HG02852 (cell line): Measurements from ENCODE around the gene PRIM2.
"Not testable (repeated sequence)": the region's sequence is repeated elsewhere in the genome, so short reads cannot be mapped to it uniquely, and the experiment has no call there.

Source experiments
- ATAC-seq: cut with Tn5 transposase; IDR thresholded peaks from one replicate; pipeline ENCODE4 v1.9.1; 2021; ENCODE audit warnings: mild to moderate bottlenecking, moderate library complexity; ENCODE audit not compliant: unreplicated experiment

PRIM2 gene

DNA sequence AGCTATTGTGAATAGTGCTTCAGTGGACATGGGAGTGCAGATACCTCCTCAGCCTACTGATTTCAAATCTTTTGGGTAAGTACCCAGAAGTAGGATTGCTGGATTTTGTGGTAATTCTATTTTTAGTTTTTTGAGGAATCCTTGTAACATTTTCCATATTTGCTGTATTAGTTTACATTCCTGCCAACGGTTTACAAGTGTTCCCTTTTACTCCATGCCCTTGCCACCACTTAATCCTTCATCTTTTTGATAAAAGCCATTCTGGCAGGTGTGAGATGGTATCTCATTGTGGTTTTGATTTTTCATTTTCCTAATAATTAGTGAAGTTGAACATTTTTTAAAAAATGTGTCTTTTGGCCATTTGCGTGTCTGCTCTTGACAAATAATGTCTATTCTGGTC lies 125.8 kb downstream of the PRIM2 start:
- not testable (repeated sequence) for ATAC-seq

- ATAC-seq, result not testable (repeated sequence)
Measured at GRCh38 chr6:57444787-57445186, 127.4 kb downstream of the PRIM2 start.

GRCh38 chr6:57445379-57445778 lies 127.9 kb downstream of the PRIM2 start:
- ATAC-seq, result peak; percentile 18

GRCh38 chr6:57445790-57446468 lies 128.5 kb downstream of the PRIM2 start:
- peak; percentile 66 for ATAC-seq

GRCh38 chr6:57449496-57450066 lies 132.2 kb downstream of the PRIM2 start:
- ATAC-seq, result not testable (repeated sequence)

DNA sequence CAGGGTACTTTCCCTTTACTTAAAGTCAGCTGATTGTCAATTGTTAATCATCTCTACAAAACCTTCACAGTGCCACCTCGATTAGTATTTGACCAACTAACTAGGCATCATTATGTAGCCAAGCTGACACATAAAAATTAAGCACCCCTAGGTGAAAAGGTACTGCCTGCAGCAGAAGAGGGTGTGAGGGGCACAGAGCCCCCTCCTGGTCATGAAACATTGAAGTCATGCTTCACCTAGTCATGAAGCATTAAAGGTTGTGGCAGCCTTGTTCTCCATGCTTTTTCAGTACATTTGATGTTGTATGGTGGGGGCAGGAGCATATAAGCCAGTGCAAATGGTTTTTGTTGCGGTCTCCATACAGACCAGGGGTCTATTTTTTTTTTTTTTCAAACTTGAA lies 142.4 kb downstream of the PRIM2 start:
- ATAC-seq, result not testable (repeated sequence)

DNA sequence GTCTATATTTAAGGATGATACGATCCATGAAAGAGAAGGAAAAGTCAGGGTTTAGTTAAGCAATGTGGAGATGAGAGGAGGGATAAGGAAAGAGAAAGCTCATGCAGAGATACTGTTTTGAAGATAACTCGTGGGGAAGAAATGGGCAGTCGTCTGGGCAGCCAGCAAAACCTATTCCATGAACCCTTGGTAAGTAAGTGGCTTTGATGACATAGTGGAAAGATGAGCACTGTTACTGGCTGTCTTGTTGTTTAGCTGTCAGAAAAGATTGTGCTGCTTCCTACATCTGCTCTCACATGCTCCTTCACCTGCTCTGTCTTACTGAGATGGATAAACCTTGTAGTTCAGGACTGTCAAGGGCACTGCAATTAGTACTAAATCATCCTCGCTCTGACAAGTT lies 143.6 kb downstream of the PRIM2 start:
- ATAC-seq, result not testable (repeated sequence)

GRCh38 chr6:57463809-57464208 lies 146.4 kb downstream of the PRIM2 start:
- not testable (repeated sequence) for ATAC-seq

DNA sequence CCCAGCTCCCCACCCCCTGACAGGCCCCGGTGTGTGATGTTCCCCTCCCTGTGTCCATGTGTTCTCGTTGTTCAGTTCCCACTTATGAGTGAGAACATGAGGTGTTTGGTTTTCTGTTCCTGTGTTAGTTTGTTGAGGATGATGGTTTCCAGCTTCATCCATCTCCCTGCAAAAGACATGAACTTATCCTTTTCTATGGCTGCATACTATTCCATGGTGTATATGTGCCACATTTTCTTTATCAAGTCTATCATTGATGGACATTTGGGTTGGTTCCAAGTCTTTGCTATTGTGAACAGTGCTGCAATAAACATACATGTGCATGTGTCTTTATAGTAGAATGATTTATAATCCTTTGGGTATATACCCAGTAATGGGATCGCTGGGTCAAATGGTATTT lies 148.5 kb downstream of the PRIM2 start:
- ATAC-seq, result not testable (repeated sequence)

- ATAC-seq, result no peak
Measured at GRCh38 chr6:57469072-57469471, 151.6 kb downstream of the PRIM2 start.

GRCh38 chr6:57470148-57470547 lies 152.7 kb downstream of the PRIM2 start:
- not testable (repeated sequence) for ATAC-seq

- not testable (repeated sequence) for ATAC-seq
Measured at GRCh38 chr6:57471314-57471864, 154.0 kb downstream of the PRIM2 start.

DNA sequence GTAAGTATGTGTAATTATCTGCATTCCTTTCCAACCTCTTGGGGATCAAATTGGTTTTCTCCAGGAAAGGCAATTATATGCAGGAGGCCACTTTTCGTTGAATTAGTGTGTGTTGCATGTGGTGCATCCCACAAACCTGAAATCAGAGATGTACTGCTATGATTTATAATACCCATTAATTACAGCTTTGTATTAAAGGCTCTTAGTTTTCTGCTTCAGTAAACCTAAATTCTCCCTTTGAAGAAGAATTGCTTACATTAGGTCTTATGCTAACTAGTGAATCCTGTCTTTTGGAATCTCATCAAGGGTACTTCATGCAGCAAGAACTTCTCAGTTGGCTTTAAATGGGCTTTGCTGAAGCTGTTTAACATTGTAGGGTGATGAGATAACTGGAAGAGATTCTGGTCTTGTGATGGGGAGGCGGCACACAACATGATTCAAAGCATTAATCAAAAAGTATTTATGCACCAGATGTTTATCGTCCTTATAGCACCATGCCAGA lies 155.5 kb downstream of the PRIM2 start:
- not testable (repeated sequence) for ATAC-seq

- ATAC-seq, result not testable (repeated sequence)
Measured at GRCh38 chr6:57474862-57475475, 157.5 kb downstream of the PRIM2 start.

DNA sequence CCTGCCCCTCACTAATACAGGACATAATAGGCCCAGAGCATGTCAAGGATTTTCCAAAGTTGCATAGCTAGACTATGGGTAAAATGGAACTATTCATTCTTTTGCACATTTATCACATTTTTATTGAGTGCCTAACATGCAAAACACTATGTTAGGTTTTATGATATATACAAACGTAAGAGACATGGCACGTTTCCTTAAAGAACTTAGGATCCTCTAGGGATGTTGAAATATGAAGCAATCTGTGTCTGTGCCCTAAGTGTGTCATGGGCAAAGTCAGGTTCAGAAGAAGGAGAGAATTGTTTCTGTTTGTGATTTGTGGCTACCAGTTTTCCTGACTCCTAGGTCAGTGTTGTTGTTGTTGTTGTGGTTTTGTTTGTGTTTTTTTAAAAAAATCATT lies 158.2 kb downstream of the PRIM2 start:
- not testable (repeated sequence) for ATAC-seq

DNA sequence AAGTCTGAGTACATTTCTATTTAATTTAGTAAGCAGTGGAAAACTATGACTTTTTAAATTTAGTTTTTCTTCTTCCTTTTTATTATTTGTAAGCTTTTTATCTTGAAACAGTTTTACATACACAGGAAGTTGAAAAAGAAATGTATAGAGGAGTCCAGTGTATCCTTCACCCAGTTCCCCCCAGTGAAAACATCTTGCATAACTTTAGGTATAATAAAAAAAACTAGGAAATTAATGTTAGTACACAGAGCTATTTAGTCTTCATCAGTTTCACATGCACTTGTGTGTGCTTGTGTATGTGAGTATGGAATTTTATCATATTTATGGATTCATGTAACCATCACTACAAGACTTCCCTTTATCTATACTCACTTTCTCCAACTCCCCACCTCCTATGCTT lies 162.8 kb downstream of the PRIM2 start:
- ATAC-seq, result not testable (repeated sequence)

- ATAC-seq, result not testable (repeated sequence)
Measured at GRCh38 chr6:57481121-57481520, 163.7 kb downstream of the PRIM2 start.

- ATAC-seq, result not testable (repeated sequence)
Measured at GRCh38 chr6:57482471-57482870, 165.0 kb downstream of the PRIM2 start.

DNA sequence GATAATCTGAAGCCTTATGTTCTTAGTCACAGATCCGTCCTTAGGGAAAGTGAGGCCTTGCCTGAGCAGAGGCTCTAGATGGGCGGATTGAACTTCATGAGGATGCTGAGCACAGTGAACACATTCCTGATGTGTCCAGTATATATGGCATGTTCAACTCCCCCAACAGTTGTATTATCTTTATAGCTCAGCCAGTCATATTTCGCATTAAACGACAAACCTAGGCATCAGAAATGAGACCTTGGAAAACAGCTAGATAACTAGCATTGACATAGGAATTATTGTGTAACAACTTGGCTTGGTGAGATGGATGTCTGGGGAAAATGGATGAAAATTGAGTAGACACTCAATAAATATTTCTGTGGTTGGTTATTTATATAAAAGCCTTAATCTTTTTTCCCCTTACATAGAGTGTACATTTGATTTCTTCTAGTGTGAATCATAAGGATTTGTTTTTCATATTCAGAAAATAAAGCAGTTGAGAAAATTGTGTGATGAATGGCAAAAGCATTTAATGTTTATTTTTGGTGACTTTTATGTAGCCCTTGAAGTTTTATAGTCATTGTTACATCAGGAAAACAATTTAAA lies 169.2 kb downstream of the PRIM2 start:
- ATAC-seq, result not testable (repeated sequence)

DNA sequence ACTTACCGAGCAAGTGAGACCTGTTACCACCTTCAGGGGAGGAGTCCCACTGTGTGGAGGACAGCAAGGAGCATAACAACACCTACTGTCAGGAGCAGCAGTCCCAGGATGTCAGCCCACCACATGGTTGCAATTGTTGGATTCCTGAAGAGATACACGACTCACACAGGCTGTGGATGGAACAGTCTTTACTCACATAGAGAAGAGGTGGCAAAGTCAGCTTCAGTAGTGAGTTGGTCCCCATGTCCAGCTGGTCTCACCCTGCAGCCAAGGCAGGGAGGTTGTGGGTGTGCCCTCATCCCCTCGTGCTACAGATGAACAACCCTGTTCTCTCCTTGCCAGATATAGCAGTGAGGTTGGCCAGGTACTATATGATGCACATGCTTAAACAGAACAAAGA lies 171.1 kb downstream of the PRIM2 start:
- not testable (repeated sequence) for ATAC-seq

GRCh38 chr6:57489887-57490286 lies 172.5 kb downstream of the PRIM2 start:
- not testable (repeated sequence) for ATAC-seq
